B cell (primary cell): ENCODE data around the gene SEPHS2. TPM values are rescaled to one million over a fixed set of nuclear protein-coding genes. Genes with fewer than 3 reads are reported as not detected.

Experiments
- ATAC-seq: fragments of 200-7000 bp; cut with Tn5 transposase; one replicate; pipeline ENCODE4 v1.10.0; 2021; ENCODE audit warnings: low read depth, mild to moderate bottlenecking, moderate number of reproducible peaks, moderate library complexity
- CTCF ChIA-PET: fragments of 350-600 bp; sonication (Branson Sonifier 250); formaldehyde crosslinking; loops from one replicate; lab custom pipeline; 2021; ENCODE audit warnings: antibody characterized with exemption, inconsistent platforms; lab: Charles Lee
- POLR2A ChIA-PET: fragments of 350-600 bp; sonication (Branson Sonifier 250); formaldehyde crosslinking; loops from one replicate; lab custom pipeline; 2021; ENCODE audit warnings: antibody characterized with exemption; lab: Charles Lee
- DNase-seq: peaks from one replicate; pipeline ENCODE4 v3.0.0; 2013
- H2AFZ ChIP-seq: 2 replicates; pipeline ENCODE4 v1.6.1; 2012; ENCODE audit warnings: mild to moderate bottlenecking, low read depth, low read length; ENCODE audit not compliant: insufficient read depth, poor library complexity, severe bottlenecking
- H3K27ac ChIP-seq, 2 donors: 1 replicate in 1 of 2; 2 replicates in 1 of 2; pipeline ENCODE4 v1.5.1; 2012 to 2013; ENCODE audit warnings: low read length in 2 of 2, mild to moderate bottlenecking in 2 of 2, moderate library complexity in 1 of 2
- H3K27me3 ChIP-seq, 4 experiments: fragments of 200-600 bp in 1 of 4; sonication (generic) in 1 of 4; replicated peaks in 1 of 4; 1 replicate in 2 of 4; 2 replicates in 2 of 4; pipeline versions ENCODE4 v1.6.1 to v1.7.0; 2013 to 2016; ENCODE audit warnings: low read length in 3 of 4, mild to moderate bottlenecking in 2 of 4, mixed read lengths in 1 of 4, moderate library complexity in 1 of 4; ENCODE audit not compliant: insufficient read depth in 4 of 4, control insufficient read depth in 3 of 4; ENCODE audit errors: control extremely low read depth in 1 of 4
- H3K36me3 ChIP-seq, 2 experiments: replicated peaks in 1 of 2; 1 replicate in 1 of 2; 2 replicates in 1 of 2; pipeline versions ENCODE4 v1.6.1 to v1.7.1; 2013; ENCODE audit warnings: low read length in 1 of 2; ENCODE audit not compliant: insufficient read depth in 2 of 2, control insufficient read depth in 1 of 2; ENCODE audit errors: control extremely low read depth in 1 of 2, extremely low read depth in 1 of 2
- H3K4me1 ChIP-seq, 2 donors: fragments of 200-600 bp in 1 of 2; sonication (generic) in 1 of 2; 1 replicate in 1 of 2; 2 replicates in 1 of 2; pipeline versions ENCODE4 v1.5.1 to v1.6.1; 2013 to 2017; ENCODE audit warnings: low read length in 2 of 2; ENCODE audit not compliant: control insufficient read depth in 2 of 2, insufficient read depth in 2 of 2
- H3K4me2 ChIP-seq: replicated peaks from 2 replicates; pipeline ENCODE3; 2012; ENCODE audit warnings: mild to moderate bottlenecking, low read depth, low read length; ENCODE audit not compliant: poor library complexity, severe bottlenecking
- H3K4me3 ChIP-seq, 5 experiments: fragments of 200-600 bp in 1 of 5; sonication (generic) in 1 of 5; 1 replicate in 3 of 5; 2 replicates in 2 of 5; pipeline versions ENCODE4 v1.5.1 to v1.7.0; 2011 to 2016; ENCODE audit warnings: low read length in 4 of 5, mild to moderate bottlenecking in 4 of 5, low read depth in 2 of 5, control low read depth in 1 of 5, moderate library complexity in 1 of 5; ENCODE audit not compliant: insufficient read depth in 1 of 5; ENCODE audit errors: control extremely low read depth in 1 of 5, extremely low read depth in 1 of 5
- H3K79me2 ChIP-seq: fragments of 200-600 bp; sonication (generic); one replicate; pipeline ENCODE4 v1.6.0; 2016; ENCODE audit warnings: low read length; ENCODE audit not compliant: control insufficient read depth, insufficient read depth
- H3K9ac ChIP-seq: fragments of 200-600 bp; sonication (generic); 2 replicates; pipeline ENCODE4 v1.6.1; 2017; ENCODE audit warnings: mild to moderate bottlenecking, low read length, moderate library complexity
- H3K9me3 ChIP-seq, 3 donors: one replicate each; pipeline versions ENCODE4 v1.6.1 to v1.7.1; 2013; ENCODE audit warnings: low read length in 2 of 3; ENCODE audit not compliant: control insufficient read depth in 2 of 3, insufficient read depth in 1 of 3; ENCODE audit errors: control extremely low read depth in 1 of 3
- H4K20me1 ChIP-seq: 2 replicates; pipeline ENCODE4 v1.6.0; 2012; ENCODE audit warnings: mild to moderate bottlenecking, low read length; ENCODE audit not compliant: insufficient read depth, control insufficient read depth, poor library complexity, severe bottlenecking
- H3K27ac Mint-ChIP-seq: one replicate; pipeline ENCODE4 v1.8.0; 2021; ENCODE audit warnings: mixed read lengths
- H3K27me3 Mint-ChIP-seq: one replicate; pipeline ENCODE4 v1.8.0; 2021; ENCODE audit warnings: mixed read lengths
- H3K4me1 Mint-ChIP-seq: one replicate; pipeline ENCODE4 v1.8.0; 2021; ENCODE audit warnings: mixed read lengths
- H3K4me3 Mint-ChIP-seq: one replicate; pipeline ENCODE4 v1.8.0; 2021; ENCODE audit warnings: mixed read lengths
- H3K9me3 Mint-ChIP-seq: one replicate; pipeline ENCODE4 v1.8.0; 2022; ENCODE audit warnings: mixed read lengths; ENCODE audit not compliant: insufficient read depth
- EZH2 ChIP-seq: IDR thresholded peaks from 2 replicates; pipeline ENCODE4 v1.6.1; 2012; ENCODE audit warnings: borderline replicate concordance, low read depth, mild to moderate bottlenecking, moderate library complexity, low read length; ENCODE audit not compliant: insufficient read depth, poor library complexity, severe bottlenecking
- WGBS: methylation state at CpG from one replicate; pipeline ENCODE4 v1.1.5; 2013; ENCODE audit warnings: missing lambda C conversion rate; ENCODE audit not compliant: insufficient coverage; 5-methylcytosine and 5-hydroxymethylcytosine counted together
- intact Hi-C: fragments of 100-400 bp; cut with micrococcal nuclease; formaldehyde crosslinking; loops from one replicate; pipeline ENCODE4 v1.10.0; 2022
- polyA plus RNA-seq: library from polyadenylated mRNA; depleted of rRNA; stranded (reverse); fragments of >200 nt; gene quantifications from 2 replicates; pipeline ENCODE4 v1.2.3, GENCODE V29; 2012
- total RNA-seq, 2 donors: library from RNA; stranded (reverse); fragments of 120-200 nt in 1 of 2; gene quantifications; 1 replicate in 1 of 2; 2 replicates in 1 of 2; pipeline versions ENCODE4 v1.2.3 to v1.2.4, GENCODE V29; 2013 to 2022
- TF ChIP-seq, protein P1 (sequence below): fragments of 200-600 bp; IDR thresholded peaks from one replicate; pipeline ENCODE4 v1.8.0; 2022; ENCODE audit warnings: antibody characterized with exemption, mild to moderate bottlenecking

Gene SEPHS2
- total and polyA plus RNA-seq, 2 donors (not counting 1 experiment from before 2014, with no cell fraction given), result 13.8 to 63.2 TPM

- H3K27me3 ChIP-seq, result no peaks in the 10 kb centered on the region
- peaks cover 27% of the 10 kb centered on the region for H3K79me2 ChIP-seq
- TF ChIP-seq EZH2, result no peak
- TF ChIP-seq, protein P1, sequence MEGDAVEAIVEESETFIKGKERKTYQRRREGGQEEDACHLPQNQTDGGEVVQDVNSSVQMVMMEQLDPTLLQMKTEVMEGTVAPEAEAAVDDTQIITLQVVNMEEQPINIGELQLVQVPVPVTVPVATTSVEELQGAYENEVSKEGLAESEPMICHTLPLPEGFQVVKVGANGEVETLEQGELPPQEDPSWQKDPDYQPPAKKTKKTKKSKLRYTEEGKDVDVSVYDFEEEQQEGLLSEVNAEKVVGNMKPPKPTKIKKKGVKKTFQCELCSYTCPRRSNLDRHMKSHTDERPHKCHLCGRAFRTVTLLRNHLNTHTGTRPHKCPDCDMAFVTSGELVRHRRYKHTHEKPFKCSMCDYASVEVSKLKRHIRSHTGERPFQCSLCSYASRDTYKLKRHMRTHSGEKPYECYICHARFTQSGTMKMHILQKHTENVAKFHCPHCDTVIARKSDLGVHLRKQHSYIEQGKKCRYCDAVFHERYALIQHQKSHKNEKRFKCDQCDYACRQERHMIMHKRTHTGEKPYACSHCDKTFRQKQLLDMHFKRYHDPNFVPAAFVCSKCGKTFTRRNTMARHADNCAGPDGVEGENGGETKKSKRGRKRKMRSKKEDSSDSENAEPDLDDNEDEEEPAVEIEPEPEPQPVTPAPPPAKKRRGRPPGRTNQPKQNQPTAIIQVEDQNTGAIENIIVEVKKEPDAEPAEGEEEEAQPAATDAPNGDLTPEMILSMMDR, result peak; percentile 82
- Mint-ChIP-seq H3K4me3 (no peak within 1 kb of the TSS), H3K27me3 (no peaks in the 10 kb centered on the region), H3K9me3 (no peaks in the 10 kb centered on the region), H3K27ac (peak within 1 kb of the TSS; percentile 20), H3K4me1 (peaks cover 17% of the 10 kb centered on the region)
- peaks cover 5 to 15% of the 10 kb centered on the region in 2 experiments for H3K36me3 ChIP-seq
- ChIA-PET POLR2A (interaction anchor here (0.6 to 2.3 kb wide), 27 partner anchors 12 to 415 kb away, joined by 3 to 18 read pairs (median 4); partner anchors contain the start of genes ALDOA, FBRS, ITGAL and PRR14), CTCF (interaction anchor here (0.6 to 4.7 kb wide), 53 partner anchors 9 to 338 kb away, joined by 3 to 55 read pairs (median 5); partner anchors contain the start of genes FBRS, ITGAL, SEPHS2 and SEPTIN1)
- intact Hi-C loops, result loop anchor here (1.0 to 5.0 kb wide), 11 partner anchors 12 to 267 kb away; partner anchors contain the start of genes ITGAL, SEPHS2, SRCAP and ZNF764
- ATAC-seq (peak; percentile 97), DNase-seq (peak; percentile 99)
- WGBS, result under 1% methylated on average over 45 of the region's 49 CpGs
- peak within 1 kb of the TSS; percentile 91 for H3K4me2 ChIP-seq
- no peaks in the 10 kb centered on the region for H3K9me3 ChIP-seq
- peaks cover 12 to 21% of the 10 kb centered on the region in 2 donors for H3K4me1 ChIP-seq
- H2AFZ ChIP-seq, result peak within 1 kb of the TSS; percentile 93
- H3K9ac ChIP-seq, result peak within 1 kb of the TSS; percentile 84
- peak within 1 kb of the TSS; percentile 78 to 98 (median 85) for H3K4me3 ChIP-seq
- H3K27ac ChIP-seq, result peak within 1 kb of the TSS; percentile 79 to 86
- no peaks in the 10 kb centered on the region for H4K20me1 ChIP-seq
These were observed 15.8 kb downstream of the SEPHS2 start, which contains the start of gene DCTPP1 for GRCh38 chr16:30429678-30430427. TSS of gene DCTPP1 (minus strand) at chr16:30430030. CDS start at chr16:30429980, 50 bp downstream.
